ENCODE results near the gene GPR137.

GPR137 gene

GRCh38 chr11:64265176-64266160 is 20.2 kb upstream of the GPR137 start:
- POLR2A ChIA-PET: interaction anchor here (0.6 to 7.0 kb wide), 3 partner anchors 12 to 15 kb away, joined by 3 to 52 read pairs (median 3); partner anchors contain the start of gene PLCB3

DNA sequence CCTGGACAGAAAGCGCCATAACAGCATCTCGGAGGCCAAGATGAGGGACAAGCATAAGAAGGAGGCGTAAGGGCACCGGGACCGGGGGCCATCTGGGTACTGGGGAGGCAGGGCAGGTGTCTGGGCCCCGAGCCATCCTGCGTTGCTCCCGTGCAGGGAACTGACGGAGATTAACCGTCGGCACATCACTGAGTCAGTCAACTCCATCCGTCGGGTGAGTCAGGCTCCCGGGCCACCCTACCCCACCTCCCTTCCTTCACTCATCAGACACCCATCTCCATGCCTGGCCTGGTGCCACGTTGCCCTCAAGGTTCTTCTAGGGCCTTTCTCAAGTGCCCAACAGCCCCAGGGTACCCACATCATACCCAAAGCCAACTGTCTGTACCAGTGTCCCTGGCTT is 19.3 kb upstream of the GPR137 start:
- Histone ChIP-seq H3K36me3 (ENCODE audit: control insufficient read depth in 2 of 2, insufficient read depth in 1 of 2, low read length in 2 of 2) (peaks cover 0 to 52% of the 10 kb centered on the region in 2 experiments; a peak in 1 of 3 replicates), H3K27ac (ENCODE audit: extremely low read depth, low read depth, low read length) (no peak overlapping the region), H3K4me3 (ENCODE audit: low read depth, low read length) (no peak overlapping the region), H3K4me1 (ENCODE audit: control insufficient read depth, insufficient read depth, low read length) (peaks cover 2% of the 10 kb centered on the region; the same call in 1 of the 2 replicates), H3K9me3 (ENCODE audit: control insufficient read depth, insufficient read depth, low read depth, low read length) (no peaks in the 10 kb centered on the region)
- POLR2A ChIA-PET: interaction anchor here (6.5 to 7.0 kb wide), 2 partner anchors 15 to 22 kb away, joined by 52 to 96 read pairs; partner anchors contain the start of genes FKBP2, PLCB3 and PPP1R14B
- TF ChIP-seq BCL11A (tag by site-specific recombination; IDR thresholded peaks at IDR 0.05; ENCODE audit: low read depth): no peak
- CTCF ChIA-PET: interaction anchor here (6.8 kb wide), 1 partner anchor 36 kb away, joined by 81 read pairs; the partner anchor contains the start of genes CATSPERZ and ESRRA

More at GRCh38 chr11:64265176-64266160, 20.2 kb upstream of the GPR137 start:
- no peak overlapping the region for H3K27ac ChIP-seq (ENCODE audit: extremely low read depth, low read depth, low read length)
- CTCF ChIA-PET: interaction anchor here (0.6 to 1.6 kb wide), 3 partner anchors 14 to 39 kb away, joined by 3 to 11 read pairs (median 5); partner anchors contain the start of gene PLCB3
- peaks cover 2% of the 10 kb centered on the region; the same call in 1 of the 2 replicates for H3K4me1 ChIP-seq (ENCODE audit: control insufficient read depth, insufficient read depth, low read length)
- H3K36me3 ChIP-seq (ENCODE audit: control insufficient read depth in 2 of 2, insufficient read depth in 1 of 2, low read length in 2 of 2): peaks cover 0 to 57% of the 10 kb centered on the region in 2 experiments; a peak in 1 of 3 replicates
- H3K4me3 ChIP-seq (ENCODE audit: low read depth, low read length): no peak overlapping the region
- no peaks in the 10 kb centered on the region for H3K9me3 ChIP-seq (ENCODE audit: control insufficient read depth, insufficient read depth, low read depth, low read length)
- TF ChIP-seq GLIS1 (tag by site-specific recombination; IDR thresholded peaks at IDR 0.05) (peak; percentile 34), HIC1 (tag by site-specific recombination; IDR thresholded peaks at IDR 0.05) (0 out of 2 replicates have a peak, but pooled peaks have one; percentile 28), PRDM10 (tag by site-specific recombination; IDR thresholded peaks at IDR 0.05) (no peak)

DNA sequence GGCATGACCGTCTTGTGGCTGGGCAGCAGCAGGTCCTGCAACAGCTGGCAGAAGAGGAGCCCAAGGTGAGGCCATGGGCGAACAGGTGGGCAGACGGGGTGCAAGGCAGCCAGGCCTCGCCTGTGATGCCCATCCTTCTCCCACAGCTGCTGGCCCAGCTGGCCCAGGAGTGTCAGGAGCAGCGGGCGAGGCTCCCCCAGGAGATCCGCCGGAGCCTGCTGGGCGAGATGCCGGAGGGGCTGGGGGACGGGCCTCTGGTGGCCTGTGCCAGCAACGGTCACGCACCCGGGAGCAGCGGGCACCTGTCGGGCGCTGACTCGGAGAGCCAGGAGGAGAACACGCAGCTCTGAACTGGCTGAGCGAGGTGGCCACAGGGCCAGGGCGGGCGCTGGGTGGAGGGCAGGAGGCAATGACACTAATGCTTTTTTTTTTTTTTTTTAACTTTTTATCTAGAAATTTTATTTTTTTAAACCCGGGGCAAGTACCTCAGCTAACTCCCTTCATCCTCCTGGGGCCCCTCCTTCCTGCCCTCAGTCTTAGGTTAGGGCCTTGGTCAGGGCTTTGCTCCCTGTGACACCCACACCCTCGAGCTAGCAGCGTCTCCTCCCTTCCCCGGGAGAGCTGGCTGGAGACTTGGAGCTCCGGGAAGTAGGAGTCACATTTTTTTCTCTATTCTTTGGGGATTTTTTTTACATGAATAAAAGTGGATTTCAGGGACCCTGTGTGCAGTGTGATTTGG is 18.3 kb upstream of the GPR137 start:
- ChIA-PET POLR2A (interaction anchor here (0.6 to 7.0 kb wide), 7 partner anchors 9 to 53 kb away, joined by 3 to 96 read pairs (median 5); partner anchors contain the start of genes BAD, FKBP2, GPR137 and PLCB3), CTCF (interaction anchor here (0.6 to 6.8 kb wide), 6 partner anchors 16 to 383 kb away, joined by 3 to 81 read pairs (median 4); partner anchors contain the start of genes CATSPERZ, ESRRA and PLCB3)
- no peaks in the 10 kb centered on the region for H3K9me3 ChIP-seq (ENCODE audit: control insufficient read depth, insufficient read depth, low read depth, low read length)
- peaks cover 2% of the 10 kb centered on the region; the same call in 1 of the 2 replicates for H3K4me1 ChIP-seq (ENCODE audit: control insufficient read depth, insufficient read depth, low read length)
- no peak overlapping the region for H3K4me3 ChIP-seq (ENCODE audit: low read depth, low read length)
- H3K27ac ChIP-seq (ENCODE audit: extremely low read depth, low read depth, low read length): no peak overlapping the region; the same call in 1 of the 2 replicates
- H3K36me3 ChIP-seq (ENCODE audit: control insufficient read depth in 2 of 2, insufficient read depth in 1 of 2, low read length in 2 of 2): peaks cover 0 to 44% of the 10 kb centered on the region in 2 experiments; a peak in 1 of 3 replicates
- TF ChIP-seq ZNF530 (tag by site-specific recombination; IDR thresholded peaks at IDR 0.05; ENCODE audit: low read depth): no peak
- no peak for TF ChIP-seq ZNF202 (tag by site-specific recombination; IDR thresholded peaks at IDR 0.05; ENCODE audit: borderline replicate concordance)
- TF ChIP-seq SCRT2 (tag by site-specific recombination; IDR thresholded peaks at IDR 0.05): peak; percentile 50
